SK-N-SH treated with all-trans-retinoic acid at 6 μM for 48 hours (cell line): ENCODE data around the gene KIZ.

Experiments
- ATAC-seq: fragments of 200-7000 bp; cut with Tn5 transposase; 3 replicates; pipeline ENCODE4 v1.9.1; 2020; ENCODE audit warnings: mild to moderate bottlenecking, moderate library complexity
- ARNTL ChIP-seq: fragments of 450-650 bp; formaldehyde crosslinking; IDR thresholded peaks from 2 replicates; pipeline ENCODE4 v1.5.0; 2020; ENCODE audit warnings: low read depth, mild to moderate bottlenecking, moderate library complexity, borderline replicate concordance
- BACH2 ChIP-seq: fragments of 250-450 bp; sonication (Bioruptor Pico); IDR thresholded peaks from 2 replicates; pipeline ENCODE4 v1.9.0; 2021; ENCODE audit warnings: mild to moderate bottlenecking, borderline replicate concordance
- CREB5 ChIP-seq: fragments of 250-450 bp; sonication (Bioruptor Pico); IDR thresholded peaks from 2 replicates; pipeline ENCODE4 v1.5.1; 2020; ENCODE audit warnings: low read depth, mild to moderate bottlenecking, moderate library complexity
- CSDC2 ChIP-seq: fragments of 250-450 bp; sonication (Bioruptor Pico); IDR thresholded peaks from 2 replicates; pipeline ENCODE4 v1.5.0; 2020; ENCODE audit warnings: mild to moderate bottlenecking, moderate library complexity
- ESRRG ChIP-seq: fragments of 250-450 bp; sonication (Bioruptor Pico); IDR thresholded peaks from 2 replicates; pipeline ENCODE4 v1.6.1; 2021; ENCODE audit warnings: mild to moderate bottlenecking
- GLIS3 ChIP-seq: fragments of 250-450 bp; sonication (Bioruptor Pico); IDR thresholded peaks from 2 replicates; pipeline ENCODE4 v1.5.0; 2020; ENCODE audit warnings: mild to moderate bottlenecking, moderate library complexity
- ISL1 ChIP-seq: fragments of 250-450 bp; sonication (Bioruptor Pico); IDR thresholded peaks from 2 replicates; pipeline ENCODE4 v2.1.2; 2022; ENCODE audit warnings: mild to moderate bottlenecking, moderate library complexity
- OSR1 ChIP-seq: fragments of 250-450 bp; sonication (Bioruptor Pico); IDR thresholded peaks from 2 replicates; pipeline ENCODE4 v1.8.0; 2022; ENCODE audit warnings: moderate library complexity, mild to moderate bottlenecking, inconsistent platforms
- PATZ1 ChIP-seq: fragments of 250-450 bp; sonication (Bioruptor Pico); IDR thresholded peaks from 2 replicates; pipeline ENCODE4 v1.8.0; 2020; ENCODE audit warnings: mild to moderate bottlenecking, moderate library complexity, borderline replicate concordance
- POU6F1 ChIP-seq: fragments of 250-450 bp; sonication (Bioruptor Pico); IDR thresholded peaks from 2 replicates; pipeline ENCODE4 v1.8.0; 2021; ENCODE audit warnings: low read depth, mild to moderate bottlenecking, moderate library complexity, borderline replicate concordance
- PPARA ChIP-seq: fragments of 250-450 bp; sonication (Bioruptor Pico); IDR thresholded peaks from 2 replicates; pipeline ENCODE4 v1.5.0; 2020; ENCODE audit warnings: mild to moderate bottlenecking, borderline replicate concordance
- RARB ChIP-seq: fragments of 250-450 bp; sonication (Bioruptor Pico); IDR thresholded peaks from 2 replicates; pipeline ENCODE4 v1.8.0; 2021; ENCODE audit warnings: mild to moderate bottlenecking, moderate library complexity
- SNAI2 ChIP-seq: fragments of 250-450 bp; sonication (Bioruptor Pico); IDR thresholded peaks from 2 replicates; pipeline ENCODE4 v1.5.0; 2020; ENCODE audit warnings: mild to moderate bottlenecking, moderate library complexity
- TOX ChIP-seq: fragments of 250-450 bp; sonication (Bioruptor Pico); IDR thresholded peaks from 2 replicates; pipeline ENCODE4 v1.8.0; 2021; ENCODE audit warnings: mild to moderate bottlenecking, moderate library complexity, borderline replicate concordance
- ZC3H10 ChIP-seq: fragments of 250-450 bp; sonication (Bioruptor Pico); IDR thresholded peaks from 2 replicates; pipeline ENCODE4 v1.5.1; 2021; ENCODE audit warnings: mild to moderate bottlenecking, moderate library complexity
- ZFP3 ChIP-seq: fragments of 250-450 bp; sonication (Bioruptor Pico); IDR thresholded peaks from 2 replicates; pipeline ENCODE4 v1.5.0; 2020; ENCODE audit warnings: mild to moderate bottlenecking, moderate library complexity
- ZFP30 ChIP-seq: fragments of 450-650 bp; formaldehyde crosslinking; IDR thresholded peaks from 2 replicates; pipeline ENCODE4 v1.5.0; 2022; ENCODE audit warnings: mild to moderate bottlenecking, moderate library complexity
- ZNF565 ChIP-seq: fragments of 450-650 bp; formaldehyde crosslinking; conservative IDR thresholded peaks from 2 replicates; pipeline ENCODE4 v1.5.0; 2020; ENCODE audit warnings: low read depth, mild to moderate bottlenecking, moderate library complexity
- ZNF70 ChIP-seq: fragments of 450-650 bp; formaldehyde crosslinking; IDR thresholded peaks from 2 replicates; pipeline ENCODE4 v1.5.0; 2020; ENCODE audit warnings: mild to moderate bottlenecking, moderate library complexity
- ZNF8 ChIP-seq: fragments of 450-650 bp; formaldehyde crosslinking; IDR thresholded peaks from 2 replicates; pipeline ENCODE4 v1.5.0; 2020; ENCODE audit warnings: mild to moderate bottlenecking, moderate library complexity
- TF ChIP-seq, protein P1 (sequence below): fragments of 250-450 bp; sonication (Bioruptor Pico); IDR thresholded peaks from 2 replicates; pipeline ENCODE4 v1.5.1; 2021; ENCODE audit warnings: mild to moderate bottlenecking, moderate library complexity
- TF ChIP-seq, protein P2 (sequence below): fragments of 250-450 bp; sonication (Bioruptor Pico); IDR thresholded peaks from 2 replicates; pipeline ENCODE4 v1.5.0; 2020; ENCODE audit warnings: mild to moderate bottlenecking, moderate library complexity

Gene KIZ

GRCh38 chr20:21100578-21101452 lies 25.1 kb upstream of the KIZ start:
- no peak for TF ChIP-seq ZFP30
- no peak for TF ChIP-seq TOX (CRISPR knock-in tag)
- TF ChIP-seq CREB5, result no peak
- TF ChIP-seq, protein P1, sequence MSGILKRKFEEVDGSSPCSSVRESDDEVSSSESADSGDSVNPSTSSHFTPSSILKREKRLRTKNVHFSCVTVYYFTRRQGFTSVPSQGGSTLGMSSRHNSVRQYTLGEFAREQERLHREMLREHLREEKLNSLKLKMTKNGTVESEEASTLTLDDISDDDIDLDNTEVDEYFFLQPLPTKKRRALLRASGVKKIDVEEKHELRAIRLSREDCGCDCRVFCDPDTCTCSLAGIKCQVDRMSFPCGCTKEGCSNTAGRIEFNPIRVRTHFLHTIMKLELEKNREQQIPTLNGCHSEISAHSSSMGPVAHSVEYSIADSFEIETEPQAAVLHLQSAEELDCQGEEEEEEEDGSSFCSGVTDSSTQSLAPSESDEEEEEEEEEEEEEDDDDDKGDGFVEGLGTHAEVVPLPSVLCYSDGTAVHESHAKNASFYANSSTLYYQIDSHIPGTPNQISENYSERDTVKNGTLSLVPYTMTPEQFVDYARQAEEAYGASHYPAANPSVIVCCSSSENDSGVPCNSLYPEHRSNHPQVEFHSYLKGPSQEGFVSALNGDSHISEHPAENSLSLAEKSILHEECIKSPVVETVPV (CRISPR knock-in tag), result no peak
- TF ChIP-seq ISL1, result no peak
- TF ChIP-seq ZNF8 (CRISPR knock-in tag), result no peak
- TF ChIP-seq ZC3H10 (CRISPR knock-in tag), result no peak
- no peak for TF ChIP-seq RARB (CRISPR knock-in tag)
- no peak for TF ChIP-seq ARNTL (CRISPR knock-in tag)
- no peak for TF ChIP-seq ESRRG (CRISPR knock-in tag)
- no peak for TF ChIP-seq GLIS3
- no peak for TF ChIP-seq PPARA (CRISPR knock-in tag)
- no peak for TF ChIP-seq POU6F1 (CRISPR knock-in tag)
- TF ChIP-seq CSDC2 (CRISPR knock-in tag), result no peak
- TF ChIP-seq ZNF70 (CRISPR knock-in tag), result no peak
- no peak for TF ChIP-seq PATZ1 (CRISPR knock-in tag)
- no peak for TF ChIP-seq SNAI2
- TF ChIP-seq BACH2, result no peak
- TF ChIP-seq, protein P2, sequence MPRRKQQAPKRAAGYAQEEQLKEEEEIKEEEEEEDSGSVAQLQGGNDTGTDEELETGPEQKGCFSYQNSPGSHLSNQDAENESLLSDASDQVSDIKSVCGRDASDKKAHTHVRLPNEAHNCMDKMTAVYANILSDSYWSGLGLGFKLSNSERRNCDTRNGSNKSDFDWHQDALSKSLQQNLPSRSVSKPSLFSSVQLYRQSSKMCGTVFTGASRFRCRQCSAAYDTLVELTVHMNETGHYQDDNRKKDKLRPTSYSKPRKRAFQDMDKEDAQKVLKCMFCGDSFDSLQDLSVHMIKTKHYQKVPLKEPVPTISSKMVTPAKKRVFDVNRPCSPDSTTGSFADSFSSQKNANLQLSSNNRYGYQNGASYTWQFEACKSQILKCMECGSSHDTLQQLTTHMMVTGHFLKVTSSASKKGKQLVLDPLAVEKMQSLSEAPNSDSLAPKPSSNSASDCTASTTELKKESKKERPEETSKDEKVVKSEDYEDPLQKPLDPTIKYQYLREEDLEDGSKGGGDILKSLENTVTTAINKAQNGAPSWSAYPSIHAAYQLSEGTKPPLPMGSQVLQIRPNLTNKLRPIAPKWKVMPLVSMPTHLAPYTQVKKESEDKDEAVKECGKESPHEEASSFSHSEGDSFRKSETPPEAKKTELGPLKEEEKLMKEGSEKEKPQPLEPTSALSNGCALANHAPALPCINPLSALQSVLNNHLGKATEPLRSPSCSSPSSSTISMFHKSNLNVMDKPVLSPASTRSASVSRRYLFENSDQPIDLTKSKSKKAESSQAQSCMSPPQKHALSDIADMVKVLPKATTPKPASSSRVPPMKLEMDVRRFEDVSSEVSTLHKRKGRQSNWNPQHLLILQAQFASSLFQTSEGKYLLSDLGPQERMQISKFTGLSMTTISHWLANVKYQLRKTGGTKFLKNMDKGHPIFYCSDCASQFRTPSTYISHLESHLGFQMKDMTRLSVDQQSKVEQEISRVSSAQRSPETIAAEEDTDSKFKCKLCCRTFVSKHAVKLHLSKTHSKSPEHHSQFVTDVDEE (CRISPR knock-in tag), result no peak
- TF ChIP-seq OSR1 (CRISPR knock-in tag), result no peak
- ATAC-seq, result no peak

DNA sequence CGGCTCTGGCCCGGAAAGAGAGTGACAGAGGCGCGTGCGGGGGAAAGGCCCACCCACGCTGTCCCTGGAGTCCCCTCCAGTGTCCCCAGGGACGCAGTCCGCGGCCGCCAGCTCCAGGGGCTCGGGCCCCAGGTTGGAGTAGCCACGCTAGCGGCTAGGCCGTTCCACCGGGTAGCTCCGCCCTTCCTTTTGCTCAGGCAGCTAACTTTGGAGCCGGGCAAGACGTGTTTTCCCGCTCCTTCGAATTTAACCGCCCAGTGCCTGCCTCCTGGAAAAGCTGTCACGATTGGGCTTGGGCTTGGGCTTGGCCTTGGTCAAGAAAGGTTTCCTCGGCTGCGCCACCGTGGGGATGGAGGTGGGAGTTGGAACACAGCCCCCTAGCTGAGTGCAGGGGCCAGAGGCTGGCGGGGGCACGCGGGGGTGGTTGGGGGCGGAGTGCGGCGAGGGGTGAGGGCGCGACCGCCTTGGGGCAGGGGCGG lies 24.4 kb upstream of the KIZ start:
- ATAC-seq, result peak; percentile 18
- TF ChIP-seq ZFP30 (no peak), BACH2 (no peak)
- TF ChIP-seq, all 23 proteins: peak for 0

DNA sequence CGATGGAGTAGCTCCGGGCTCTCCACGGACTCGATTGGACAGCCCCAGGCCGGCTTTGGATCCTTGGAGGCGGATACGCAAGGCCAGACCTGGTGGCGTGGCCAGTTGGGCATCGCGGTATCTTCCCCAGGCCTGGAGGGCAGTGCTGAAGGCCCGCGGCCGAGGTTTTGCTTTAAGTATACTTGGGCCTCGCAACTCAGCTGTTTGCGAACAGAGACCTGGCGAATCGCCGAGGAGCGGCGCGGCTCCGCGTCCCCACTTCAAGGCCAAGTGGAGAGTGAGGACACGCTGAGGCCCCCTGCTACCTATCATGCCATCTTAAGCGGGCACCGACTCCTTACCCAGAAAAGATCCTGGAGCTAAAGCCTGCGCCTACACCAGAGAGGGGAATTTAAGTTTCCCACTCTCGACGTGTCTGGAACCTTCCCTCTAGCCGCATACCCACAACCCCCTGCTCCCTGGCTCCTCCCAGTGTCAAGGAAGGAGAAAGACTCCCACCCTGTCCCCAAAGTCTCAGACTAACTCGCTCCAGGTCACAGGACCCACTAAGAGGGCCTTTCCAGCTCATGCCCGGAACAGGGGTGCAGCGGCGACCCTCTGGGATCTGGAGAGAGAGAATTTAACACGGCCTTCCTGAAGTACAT lies 23.8 kb upstream of the KIZ start:
- peak; percentile 17; the same call in 2 of the 3 replicates for ATAC-seq
- TF ChIP-seq ZC3H10 (CRISPR knock-in tag) (no peak), PPARA (CRISPR knock-in tag) (no peak), PATZ1 (CRISPR knock-in tag) (no peak), ZFP3 (CRISPR knock-in tag) (no peak), ZNF8 (CRISPR knock-in tag) (no peak), TOX (CRISPR knock-in tag) (no peak), CSDC2 (CRISPR knock-in tag) (no peak), ZNF565 (CRISPR knock-in tag) (no peak), CREB5 (no peak)
